H54 (cell line): ENCODE measurements around the gene CBR3.

Experiments used
- DNase-seq: peaks from one replicate; pipeline ENCODE4 v3.0.0; 2011; ENCODE audit warnings: low spot score, mixed read lengths; ENCODE audit not compliant: insufficient read length
- FAIRE-seq: peaks from 3 replicates; lab custom pipeline; 2011; peaks lifted over from hg19 to GRCh38; lab: Jason Lieb, UNC
- POLR2A ChIP-seq: IDR thresholded peaks from 2 replicates; pipeline ENCODE4 v1.6.1; 2011; ENCODE audit warnings: low read depth, mild to moderate bottlenecking, low read length

The CBR3 gene

GRCh38 chr21:36104317-36105300, 30.3 kb upstream of the CBR3 start:
- DNase-seq = no peak
- no peak for TF ChIP-seq POLR2A
- FAIRE-seq = no peak

- FAIRE-seq = no peak
These were observed 29.5 kb upstream of the CBR3 start for GRCh38 chr21:36105327-36105842.

GRCh38 chr21:36109868-36110267, 25.0 kb upstream of the CBR3 start:
- FAIRE-seq (no peak), DNase-seq (no peak)
- no peak for TF ChIP-seq POLR2A

More at GRCh38 chr21:36105327-36105842, 29.5 kb upstream of the CBR3 start:
- TF ChIP-seq POLR2A = no peak
- DNase-seq = no peak

DNA sequence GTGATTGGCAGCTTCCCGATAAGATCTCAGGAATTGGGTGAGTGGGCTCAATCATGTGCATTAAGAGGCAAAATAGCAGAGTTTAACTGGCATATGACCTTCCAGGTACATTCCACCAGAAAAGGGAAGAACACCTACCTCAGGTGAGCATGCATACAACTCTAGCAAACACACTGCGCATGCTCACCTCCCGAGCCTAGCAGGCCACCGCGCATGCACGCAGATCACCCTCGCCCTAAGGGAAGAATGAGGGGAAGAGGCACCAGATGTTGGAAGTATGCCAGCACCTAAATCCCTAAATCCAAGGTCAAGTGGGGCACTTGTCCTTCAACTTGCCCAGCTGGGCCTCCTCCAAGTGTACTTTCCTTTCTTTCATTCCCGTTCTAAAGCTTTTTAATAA, 23.6 kb upstream of the CBR3 start:
- FAIRE-seq = no peak

DNA sequence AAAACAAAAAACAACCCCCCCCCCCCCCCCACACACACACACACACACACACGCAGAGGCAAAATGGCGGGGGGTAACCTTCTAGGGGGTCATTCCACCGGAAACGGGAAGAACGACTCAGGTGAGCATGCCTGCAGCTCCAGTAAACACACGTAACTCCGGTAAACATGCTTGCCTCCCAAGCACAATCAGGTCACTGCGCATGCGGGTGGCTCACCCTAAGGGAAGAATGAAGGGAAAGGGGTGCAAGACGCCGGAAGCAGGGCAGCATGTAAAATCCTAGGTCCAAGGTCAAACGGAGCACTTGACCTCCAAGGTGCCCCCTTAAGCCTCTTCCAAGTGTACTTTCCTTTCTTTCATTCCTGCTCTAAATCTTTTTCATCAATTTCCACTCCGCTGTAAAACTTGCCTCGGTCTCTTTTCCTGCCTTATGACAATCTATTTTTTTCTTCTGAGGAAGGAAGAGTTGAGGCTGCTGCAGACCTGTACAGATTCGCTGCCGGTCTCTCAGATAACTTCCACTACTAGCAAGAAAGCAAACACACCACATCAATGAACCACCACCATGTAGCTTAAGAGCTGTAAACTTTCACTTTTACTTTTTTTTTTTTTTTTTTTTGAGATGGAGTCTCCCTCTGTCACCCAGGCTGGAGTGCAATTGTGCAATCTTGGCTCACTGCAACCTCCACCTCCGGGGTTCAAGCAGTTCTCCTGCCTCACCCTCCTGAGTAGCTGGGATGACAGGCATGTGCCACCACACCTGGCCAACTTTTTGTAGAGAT, 21.0 kb upstream of the CBR3 start:
- DNase-seq = no peak
- no peak for FAIRE-seq
- no peak for TF ChIP-seq POLR2A

More for the DNA sequence above, 23.6 kb upstream of the CBR3 start:
- no peak for DNase-seq
- no peak for TF ChIP-seq POLR2A

- no peak for TF ChIP-seq POLR2A
- DNase-seq (no peak), FAIRE-seq (no peak)
These were observed 19.6 kb upstream of the CBR3 start for GRCh38 chr21:36115138-36115730.

DNA sequence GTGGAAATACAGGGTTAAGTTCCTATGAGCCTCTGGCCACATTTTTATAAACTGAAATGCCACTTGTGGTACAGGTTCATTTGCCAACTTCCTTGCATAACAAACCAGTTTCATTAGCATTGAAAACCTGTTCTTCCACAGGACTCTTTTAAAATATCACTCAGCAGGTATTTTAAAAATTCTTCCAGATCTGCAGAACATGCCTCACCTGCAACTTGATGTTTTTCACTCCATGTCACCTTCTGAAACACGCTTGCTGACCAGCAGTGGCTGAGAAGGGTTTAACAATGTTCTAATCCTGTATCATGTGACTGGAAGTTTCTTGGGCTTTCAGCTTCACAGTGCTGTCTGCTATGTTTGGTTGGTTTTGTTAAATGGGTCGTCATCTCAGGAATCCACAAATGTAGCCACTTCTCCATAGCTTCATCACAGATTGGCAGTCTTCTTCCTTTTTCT, 17.6 kb upstream of the CBR3 start:
- DNase-seq (no peak), FAIRE-seq (no peak)
- no peak for TF ChIP-seq POLR2A

DNA sequence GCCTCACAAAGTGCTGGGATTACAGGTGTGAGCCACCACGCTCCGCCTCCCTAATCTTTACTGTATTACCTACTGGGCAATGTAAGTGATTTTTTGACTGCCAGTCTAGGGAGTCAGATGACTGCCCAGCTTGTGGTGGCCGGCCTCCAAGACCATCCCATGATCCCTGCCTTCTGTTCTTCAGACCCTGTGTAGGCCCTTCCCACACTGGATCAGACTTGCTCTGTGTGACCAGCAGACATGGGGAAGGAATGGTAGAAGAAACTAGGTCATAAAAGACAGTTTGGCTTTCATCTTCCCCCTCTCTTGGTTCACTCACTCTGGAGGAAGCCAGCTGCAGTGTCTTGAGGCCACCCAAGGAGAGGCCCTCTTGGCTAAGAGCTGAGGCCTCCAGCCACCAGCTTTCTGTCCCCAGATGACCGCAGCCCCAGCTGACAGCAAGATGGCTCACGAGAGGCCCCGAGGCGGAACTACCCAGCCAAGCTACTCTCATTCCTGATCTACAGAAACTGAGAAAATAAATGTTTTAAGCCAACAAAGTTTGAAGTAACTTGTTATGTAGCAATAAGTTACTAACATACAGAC, 14.5 kb upstream of the CBR3 start:
- TF ChIP-seq POLR2A = no peak
- FAIRE-seq = no peak
- DNase-seq = no peak

GRCh38 chr21:36122977-36123376, 11.9 kb upstream of the CBR3 start:
- DNase-seq = no peak
- no peak for FAIRE-seq
- no peak for TF ChIP-seq POLR2A

DNA sequence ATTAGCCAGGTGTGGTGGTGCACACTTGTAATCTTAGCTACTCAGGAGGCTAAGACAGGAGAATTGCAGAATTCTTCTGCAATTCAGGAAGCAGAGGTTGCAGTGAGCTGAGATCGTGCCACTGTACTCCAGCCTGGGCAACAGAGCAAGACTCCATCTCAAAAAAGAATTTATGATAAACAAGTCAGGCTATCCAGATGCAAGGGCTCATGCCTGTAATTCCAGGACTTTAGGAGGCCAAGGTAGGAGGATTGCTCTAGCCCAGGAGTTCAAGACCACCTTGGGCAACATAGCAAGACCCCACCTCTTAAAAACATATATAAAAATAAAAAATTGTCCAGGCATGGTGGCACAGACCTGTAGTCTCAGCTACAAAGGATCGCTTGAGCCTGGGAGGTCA, 10.5 kb upstream of the CBR3 start:
- DNase-seq (no peak), FAIRE-seq (no peak)
- TF ChIP-seq POLR2A = no peak

GRCh38 chr21:36125512-36126207, 9.2 kb upstream of the CBR3 start:
- DNase-seq (no peak), FAIRE-seq (no peak)
- TF ChIP-seq POLR2A = no peak

DNA sequence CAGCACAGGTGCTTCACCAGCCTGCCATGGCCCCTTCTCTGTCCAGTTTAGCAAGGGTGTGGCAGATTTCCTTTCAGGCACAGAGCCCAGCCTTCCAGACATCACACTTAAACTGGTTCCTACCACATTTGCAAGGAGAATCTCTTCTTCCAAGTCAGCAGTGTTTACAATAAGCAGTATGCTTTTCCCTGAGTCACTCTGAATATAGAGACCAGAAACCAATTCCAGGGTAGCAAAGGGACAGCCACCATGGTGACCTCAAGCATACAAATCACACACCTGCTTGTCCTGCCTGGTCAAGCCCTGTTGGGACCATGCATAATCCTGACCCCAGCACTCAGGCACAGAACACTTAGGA, 8.7 kb upstream of the CBR3 start:
- no peak for TF ChIP-seq POLR2A
- FAIRE-seq (no peak), DNase-seq (no peak)
